GM13976 (cell line): Measurements from ENCODE around the gene SERPINB4.

Source experiments
- DNase-seq: peaks from one replicate; pipeline ENCODE4 v3.0.0; 2012; ENCODE audit warnings: low spot score
- in situ Hi-C: fragments of 300-500 bp; cut with MboI; formaldehyde crosslinking; loops from one replicate; pipeline ENCODE4 v1.12.0; 2022; ENCODE audit warnings: low sequenced_read_pairs, mixed read lengths, inconsistent platforms; ENCODE audit not compliant: unreplicated experiment
- TF ChIP-seq, protein P1 (sequence below): IDR thresholded peaks from 2 replicates; pipeline ENCODE4 v1.5.1; 2012; ENCODE audit warnings: borderline replicate concordance, mild to moderate bottlenecking; ENCODE audit not compliant: insufficient read depth; ENCODE audit errors: extremely low read depth, missing control alignments, control extremely low read depth

The SERPINB4 gene

DNA sequence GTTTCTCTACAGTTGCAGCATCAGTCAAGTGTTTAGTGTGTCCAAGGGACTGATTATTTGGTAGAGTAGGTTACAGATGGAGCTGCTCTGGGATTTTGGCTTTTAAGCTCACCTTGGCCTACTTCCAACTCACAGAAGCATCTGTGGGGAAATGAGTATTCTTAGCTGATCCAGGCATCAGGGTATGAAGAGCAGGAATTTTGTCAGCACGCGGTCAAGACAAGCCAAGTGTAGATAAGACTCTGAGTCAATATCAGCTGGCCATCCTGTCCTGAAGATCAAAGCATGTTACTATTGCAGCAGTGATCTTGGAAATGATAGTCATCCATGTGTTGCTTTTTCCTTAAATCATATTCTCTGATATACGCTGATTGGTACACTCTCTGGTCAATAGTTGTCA, 24.4 kb downstream of the SERPINB4 start:
- no peak for DNase-seq
- TF ChIP-seq, protein P1, sequence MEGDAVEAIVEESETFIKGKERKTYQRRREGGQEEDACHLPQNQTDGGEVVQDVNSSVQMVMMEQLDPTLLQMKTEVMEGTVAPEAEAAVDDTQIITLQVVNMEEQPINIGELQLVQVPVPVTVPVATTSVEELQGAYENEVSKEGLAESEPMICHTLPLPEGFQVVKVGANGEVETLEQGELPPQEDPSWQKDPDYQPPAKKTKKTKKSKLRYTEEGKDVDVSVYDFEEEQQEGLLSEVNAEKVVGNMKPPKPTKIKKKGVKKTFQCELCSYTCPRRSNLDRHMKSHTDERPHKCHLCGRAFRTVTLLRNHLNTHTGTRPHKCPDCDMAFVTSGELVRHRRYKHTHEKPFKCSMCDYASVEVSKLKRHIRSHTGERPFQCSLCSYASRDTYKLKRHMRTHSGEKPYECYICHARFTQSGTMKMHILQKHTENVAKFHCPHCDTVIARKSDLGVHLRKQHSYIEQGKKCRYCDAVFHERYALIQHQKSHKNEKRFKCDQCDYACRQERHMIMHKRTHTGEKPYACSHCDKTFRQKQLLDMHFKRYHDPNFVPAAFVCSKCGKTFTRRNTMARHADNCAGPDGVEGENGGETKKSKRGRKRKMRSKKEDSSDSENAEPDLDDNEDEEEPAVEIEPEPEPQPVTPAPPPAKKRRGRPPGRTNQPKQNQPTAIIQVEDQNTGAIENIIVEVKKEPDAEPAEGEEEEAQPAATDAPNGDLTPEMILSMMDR: no peak
- in situ Hi-C loops: no loop called here

DNA sequence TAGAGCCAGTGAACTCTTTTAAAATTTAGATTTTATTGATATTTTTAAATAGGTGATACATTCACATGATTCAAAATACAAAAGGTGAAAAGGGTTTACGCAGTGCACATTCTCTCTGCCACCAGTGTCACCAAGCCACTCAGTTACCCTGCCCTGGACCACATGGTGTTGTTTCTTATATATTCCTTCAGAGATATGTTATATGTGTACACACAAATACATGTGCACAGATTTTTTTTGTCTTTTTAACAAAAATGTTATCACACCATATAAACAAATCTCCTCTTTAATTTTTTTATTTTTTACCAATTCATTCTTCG, 26.2 kb downstream of the SERPINB4 start:
- TF ChIP-seq, protein P1: no peak
- in situ Hi-C loops: no loop called here
- DNase-seq: no peak

DNA sequence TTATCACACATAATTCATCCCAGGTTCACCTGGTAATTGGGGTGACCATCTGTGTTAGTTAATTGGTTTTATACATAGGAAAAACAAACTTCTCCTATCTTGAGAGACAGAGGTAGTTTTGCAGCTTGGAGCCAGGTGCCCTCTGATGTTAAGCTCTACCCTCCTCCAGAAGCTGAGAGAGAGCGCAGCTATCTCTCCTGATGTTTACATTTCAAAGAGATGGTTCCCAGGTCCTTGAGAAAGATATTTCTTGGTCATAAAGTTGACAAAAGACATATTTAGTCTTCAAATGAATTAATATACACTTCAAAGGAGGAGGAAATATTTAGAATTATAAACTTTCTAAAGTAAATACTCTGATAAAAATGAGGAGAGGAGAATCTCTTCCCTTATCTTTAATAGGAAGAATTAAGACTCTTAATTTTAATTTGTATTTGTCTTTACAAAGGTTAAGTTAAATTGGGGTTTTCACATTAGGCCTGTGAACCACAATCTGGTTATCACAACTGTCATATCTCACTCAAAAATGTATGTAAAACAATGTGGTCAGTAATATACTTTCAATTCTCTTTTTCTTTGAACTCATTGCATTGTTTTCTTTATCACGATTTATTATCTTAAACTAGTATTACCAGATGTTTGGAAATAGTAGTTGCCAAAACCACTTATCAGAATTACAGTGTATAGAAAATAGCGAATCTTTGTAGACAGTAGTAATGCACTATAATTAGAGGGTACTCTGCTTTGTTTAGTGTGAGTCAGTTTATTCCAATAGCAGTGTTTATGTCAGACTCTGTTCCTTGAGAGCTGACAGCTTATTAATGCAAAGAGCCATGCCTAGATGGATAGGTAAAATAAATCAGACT, 26.8 kb downstream of the SERPINB4 start:
- DNase-seq: peak; percentile 35
- TF ChIP-seq, protein P1: no peak
- in situ Hi-C loops: no loop called here

DNA sequence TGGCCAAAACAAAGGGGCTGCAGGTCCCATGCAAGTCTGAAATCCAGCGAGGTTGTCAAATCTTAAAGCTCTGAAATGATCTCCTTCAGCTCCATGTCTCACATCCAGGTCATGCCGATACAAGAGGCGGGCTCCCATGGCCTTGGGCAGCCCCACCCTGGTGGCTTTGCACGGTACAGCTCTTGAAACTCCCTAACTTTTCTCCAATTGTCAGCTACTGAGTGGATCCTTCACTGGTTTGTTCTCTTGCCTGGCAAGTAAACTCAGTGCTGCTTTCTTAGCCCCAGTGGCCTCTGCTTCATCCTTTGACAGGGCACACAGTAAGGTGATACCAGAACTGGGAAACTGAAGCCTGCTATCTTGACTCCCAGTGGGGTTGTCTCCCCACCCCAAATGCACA, 30.6 kb downstream of the SERPINB4 start:
- no peak for DNase-seq
- TF ChIP-seq, protein P1: no peak
- in situ Hi-C loops: no loop called here

DNA sequence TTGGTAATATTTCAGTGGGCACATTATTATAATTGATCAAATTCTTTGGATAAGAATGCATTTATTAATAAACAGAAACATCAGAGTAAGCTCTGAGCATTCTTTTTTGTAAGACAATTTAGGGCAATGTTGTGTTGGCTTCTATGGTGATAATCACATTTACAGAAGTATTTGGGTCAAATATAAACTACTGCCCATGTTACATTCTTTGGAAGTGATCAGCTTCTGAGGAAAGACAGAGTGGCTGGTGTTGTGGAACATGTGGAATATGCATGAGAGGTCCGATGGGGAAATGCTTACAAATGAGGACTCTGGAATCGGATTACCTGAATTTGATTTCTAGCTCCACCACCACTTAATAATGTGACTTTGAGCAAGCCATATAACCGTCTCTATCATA, 37.5 kb downstream of the SERPINB4 start:
- TF ChIP-seq, protein P1: no peak
- in situ Hi-C loops: no loop called here
- no peak for DNase-seq

DNA sequence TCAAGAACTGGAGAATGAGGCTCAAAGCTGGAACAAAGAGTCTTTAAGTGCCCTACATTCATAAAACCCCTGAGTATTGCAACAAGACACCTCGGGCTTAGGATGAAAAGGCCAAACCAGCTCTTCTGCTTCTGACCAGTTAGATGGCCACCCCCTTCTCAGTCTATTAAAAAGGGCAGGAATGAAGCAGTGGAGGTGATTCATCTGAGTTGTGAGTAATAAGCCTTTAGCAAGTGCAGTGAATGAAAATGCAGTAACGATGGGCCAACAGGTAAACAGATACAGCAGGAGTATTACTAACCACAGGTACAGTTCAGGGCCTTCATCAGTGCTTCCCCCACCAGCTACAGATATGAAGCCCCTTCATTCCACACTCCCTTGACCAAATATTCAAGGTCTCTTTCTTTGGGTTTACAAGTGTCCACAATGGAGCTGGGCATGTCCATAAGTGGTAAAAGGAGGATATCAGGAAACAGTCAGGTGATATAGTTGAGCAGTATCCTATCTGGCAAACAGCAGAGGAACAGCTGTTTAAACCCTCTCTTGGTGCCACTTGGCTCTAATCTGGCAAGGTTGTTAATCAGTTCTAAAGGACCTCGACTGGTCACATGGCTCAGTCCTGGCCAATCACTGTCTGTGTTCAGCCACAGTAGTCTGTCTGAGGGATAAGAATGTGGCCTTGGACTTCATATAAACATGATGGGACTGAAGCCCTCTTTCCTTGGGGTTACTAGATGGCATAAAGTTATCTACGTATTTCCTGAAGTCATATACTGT, 39.1 kb downstream of the SERPINB4 start:
- in situ Hi-C loops: no loop called here
- no peak for DNase-seq
- TF ChIP-seq, protein P1: no peak
